Measurements from ENCODE around the gene SNX13.

The SNX13 gene, protein sequence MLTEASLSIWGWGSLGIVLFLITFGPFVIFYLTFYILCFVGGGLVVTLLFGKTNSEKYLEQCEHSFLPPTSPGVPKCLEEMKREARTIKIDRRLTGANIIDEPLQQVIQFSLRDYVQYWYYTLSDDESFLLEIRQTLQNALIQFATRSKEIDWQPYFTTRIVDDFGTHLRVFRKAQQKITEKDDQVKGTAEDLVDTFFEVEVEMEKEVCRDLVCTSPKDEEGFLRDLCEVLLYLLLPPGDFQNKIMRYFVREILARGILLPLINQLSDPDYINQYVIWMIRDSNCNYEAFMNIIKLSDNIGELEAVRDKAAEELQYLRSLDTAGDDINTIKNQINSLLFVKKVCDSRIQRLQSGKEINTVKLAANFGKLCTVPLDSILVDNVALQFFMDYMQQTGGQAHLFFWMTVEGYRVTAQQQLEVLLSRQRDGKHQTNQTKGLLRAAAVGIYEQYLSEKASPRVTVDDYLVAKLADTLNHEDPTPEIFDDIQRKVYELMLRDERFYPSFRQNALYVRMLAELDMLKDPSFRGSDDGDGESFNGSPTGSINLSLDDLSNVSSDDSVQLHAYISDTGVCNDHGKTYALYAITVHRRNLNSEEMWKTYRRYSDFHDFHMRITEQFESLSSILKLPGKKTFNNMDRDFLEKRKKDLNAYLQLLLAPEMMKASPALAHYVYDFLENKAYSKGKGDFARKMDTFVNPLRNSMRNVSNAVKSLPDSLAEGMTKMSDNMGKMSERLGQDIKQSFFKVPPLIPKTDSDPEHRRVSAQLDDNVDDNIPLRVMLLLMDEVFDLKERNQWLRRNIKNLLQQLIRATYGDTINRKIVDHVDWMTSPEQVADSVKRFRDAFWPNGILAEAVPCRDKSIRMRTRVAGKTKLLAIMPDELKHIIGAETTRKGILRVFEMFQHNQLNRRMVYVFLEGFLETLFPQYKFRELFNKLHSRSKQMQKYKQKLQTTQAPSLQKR

DNA sequence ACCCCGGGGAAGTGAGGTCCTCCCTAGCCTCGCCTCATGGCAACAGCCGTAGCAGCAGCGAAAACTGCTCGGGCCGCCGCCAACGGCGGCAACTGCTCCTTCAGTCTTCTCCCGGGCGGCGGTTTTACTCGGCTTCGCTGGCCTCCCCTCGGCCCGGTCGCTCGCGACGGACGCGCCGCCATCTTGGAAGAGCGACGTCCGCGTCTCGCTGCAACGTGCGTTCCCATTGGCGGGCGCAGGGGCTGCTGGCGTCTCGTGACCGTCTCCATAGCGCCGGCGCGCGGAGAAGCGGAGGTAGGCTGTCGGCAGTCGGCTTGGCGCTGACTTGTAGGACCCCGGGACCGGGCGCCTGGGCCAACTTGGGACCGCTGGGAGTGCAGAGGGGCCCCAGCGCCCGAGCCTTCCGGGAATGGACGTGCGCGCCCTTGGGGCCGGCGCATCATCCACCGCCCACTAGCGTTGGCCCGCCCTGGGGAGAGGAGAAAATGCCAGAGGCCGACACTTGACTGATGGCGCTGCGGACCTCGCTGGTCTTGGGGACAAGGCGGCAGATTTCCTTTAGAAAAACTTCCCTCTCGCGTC lies at the start of gene SNX13:
Gene SNX13 (minus strand): TSS at position 193 of the 582 bp plus-strand sequence. CDS start 199 bp downstream, outside the sequence.
- peak; percentile 75 for DNase-seq

DNA sequence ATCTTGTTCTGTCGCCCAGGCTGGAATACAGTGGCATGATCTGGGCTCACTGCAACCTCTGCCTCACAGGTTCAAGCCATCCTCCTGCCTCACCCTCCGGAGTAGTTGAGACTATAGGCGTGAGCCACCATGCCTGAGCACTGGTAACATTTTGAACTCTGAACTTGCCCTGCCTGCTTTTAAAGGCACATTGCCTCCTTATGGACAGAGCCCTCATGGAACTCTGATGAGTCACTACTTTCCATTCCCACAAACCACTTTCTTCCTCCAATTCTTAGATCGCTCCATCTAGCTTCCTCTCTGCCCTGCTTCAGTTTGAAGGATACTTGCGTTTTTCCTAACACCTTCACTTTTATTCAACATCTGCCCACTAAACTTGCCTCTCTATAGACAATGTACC lies 49.3 kb upstream of the SNX13 start:
- DNase-seq, result no peak

DNA sequence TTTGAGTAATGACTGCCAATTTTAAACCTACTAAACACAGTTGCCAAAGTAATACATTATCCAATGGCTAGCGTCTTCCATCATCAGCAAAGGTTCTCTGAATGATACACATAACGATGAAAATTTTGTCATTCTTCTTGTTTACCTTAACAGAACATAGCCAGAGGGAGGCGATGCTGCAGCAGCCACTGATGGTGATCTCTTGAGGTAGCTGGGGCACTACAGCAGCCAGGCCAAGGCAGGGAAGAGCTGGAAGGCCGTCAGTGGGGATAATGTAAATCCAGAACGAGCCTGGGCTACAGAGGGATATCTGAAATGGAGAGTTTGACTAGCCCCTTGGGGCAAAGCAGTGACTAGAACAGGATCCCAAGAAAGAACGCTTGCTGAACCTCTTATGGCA lies 48.6 kb upstream of the SNX13 start:
- DNase-seq, result no peak

DNA sequence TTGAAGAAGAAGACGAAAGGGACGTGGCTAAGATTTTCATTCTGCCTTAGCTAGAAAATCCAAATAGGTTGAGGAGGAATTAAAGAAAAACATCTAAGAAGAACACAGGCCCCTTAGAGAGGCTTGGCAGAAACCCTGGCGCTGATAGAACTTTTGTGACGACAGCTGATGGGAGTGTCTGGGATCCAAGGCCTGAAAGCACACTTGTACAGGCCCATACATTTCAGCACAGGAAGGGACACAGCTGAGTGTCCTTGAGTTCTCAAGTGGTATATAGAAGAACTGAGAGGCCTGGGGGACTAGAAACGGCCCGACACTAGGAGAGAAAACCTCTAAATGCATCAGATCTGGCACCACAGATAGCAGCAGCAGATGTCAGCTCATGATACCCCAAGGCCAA lies 47.8 kb upstream of the SNX13 start:
- no peak for DNase-seq

DNA sequence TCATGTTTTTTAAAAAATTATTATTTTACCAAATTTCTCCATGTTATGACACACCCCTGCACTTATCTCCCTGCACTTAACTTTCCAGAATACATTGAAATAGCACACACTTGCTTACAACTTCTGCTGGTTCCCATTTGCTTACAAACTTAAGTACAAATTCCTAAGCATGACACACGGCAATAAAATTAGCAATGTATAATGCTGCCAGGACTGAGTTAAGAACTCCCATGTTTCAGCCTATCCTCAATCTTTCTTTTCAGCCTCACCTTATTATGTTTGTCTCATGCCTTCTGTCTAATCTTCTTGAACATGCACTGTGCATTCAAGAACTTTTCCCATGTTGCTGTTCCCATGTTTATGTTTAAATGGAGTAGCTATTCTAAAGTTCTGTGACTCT lies 46.6 kb upstream of the SNX13 start:
- no peak for DNase-seq

DNA sequence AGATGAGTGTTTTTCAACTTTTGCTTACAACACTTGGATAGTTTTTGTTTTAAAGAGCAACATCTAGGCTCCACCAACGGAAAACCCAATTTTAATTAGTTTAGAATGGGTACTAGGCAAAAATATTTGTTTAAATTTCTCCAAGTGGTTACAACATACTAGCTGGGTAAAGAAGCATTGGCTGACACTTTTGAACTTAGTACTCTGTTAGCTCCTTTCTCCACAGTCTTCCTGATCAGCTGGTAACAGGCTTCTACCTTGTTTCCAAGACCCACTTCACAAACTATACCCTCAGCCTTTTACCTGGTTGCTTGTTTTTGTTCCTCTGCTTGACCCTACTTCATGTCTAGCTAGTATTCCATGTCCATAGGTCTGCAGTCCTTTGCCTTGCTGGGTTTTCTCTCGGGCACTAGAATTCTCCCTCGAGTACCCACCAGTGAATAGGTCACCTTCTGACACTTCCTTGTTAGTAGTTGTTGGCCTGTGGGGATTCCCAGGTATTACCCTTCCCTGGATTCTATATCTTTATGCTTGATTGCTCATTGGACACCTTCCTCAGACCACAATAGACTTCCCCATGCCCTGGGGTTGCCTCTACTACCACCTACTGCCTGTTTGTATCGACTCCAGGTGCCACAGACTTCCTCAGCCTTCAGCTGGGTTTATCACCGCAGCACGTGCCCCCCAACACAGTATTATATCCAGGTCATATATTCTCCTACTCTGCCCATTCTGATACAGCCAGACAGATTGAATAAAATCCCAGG lies 45.4 kb upstream of the SNX13 start:
- no peak for DNase-seq

DNA sequence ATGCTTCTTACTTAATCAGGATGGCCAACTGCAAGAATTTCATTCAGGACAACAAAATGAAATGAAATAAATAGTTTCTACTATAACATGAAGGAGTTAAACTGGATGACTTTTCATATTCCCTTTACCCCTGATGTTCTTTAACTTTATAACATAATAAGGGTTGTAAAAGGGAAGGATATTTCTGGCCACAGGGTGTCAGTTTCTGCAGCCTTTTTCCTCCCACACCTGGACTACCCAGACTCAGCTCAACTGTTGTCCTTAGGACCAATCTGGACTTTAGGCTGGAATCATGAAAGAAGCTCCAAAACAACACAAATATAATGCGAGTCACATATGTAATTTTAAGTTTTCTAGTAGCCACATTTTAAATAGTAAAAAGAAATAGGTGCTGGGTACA lies 44.0 kb upstream of the SNX13 start:
- DNase-seq, result no peak

DNA sequence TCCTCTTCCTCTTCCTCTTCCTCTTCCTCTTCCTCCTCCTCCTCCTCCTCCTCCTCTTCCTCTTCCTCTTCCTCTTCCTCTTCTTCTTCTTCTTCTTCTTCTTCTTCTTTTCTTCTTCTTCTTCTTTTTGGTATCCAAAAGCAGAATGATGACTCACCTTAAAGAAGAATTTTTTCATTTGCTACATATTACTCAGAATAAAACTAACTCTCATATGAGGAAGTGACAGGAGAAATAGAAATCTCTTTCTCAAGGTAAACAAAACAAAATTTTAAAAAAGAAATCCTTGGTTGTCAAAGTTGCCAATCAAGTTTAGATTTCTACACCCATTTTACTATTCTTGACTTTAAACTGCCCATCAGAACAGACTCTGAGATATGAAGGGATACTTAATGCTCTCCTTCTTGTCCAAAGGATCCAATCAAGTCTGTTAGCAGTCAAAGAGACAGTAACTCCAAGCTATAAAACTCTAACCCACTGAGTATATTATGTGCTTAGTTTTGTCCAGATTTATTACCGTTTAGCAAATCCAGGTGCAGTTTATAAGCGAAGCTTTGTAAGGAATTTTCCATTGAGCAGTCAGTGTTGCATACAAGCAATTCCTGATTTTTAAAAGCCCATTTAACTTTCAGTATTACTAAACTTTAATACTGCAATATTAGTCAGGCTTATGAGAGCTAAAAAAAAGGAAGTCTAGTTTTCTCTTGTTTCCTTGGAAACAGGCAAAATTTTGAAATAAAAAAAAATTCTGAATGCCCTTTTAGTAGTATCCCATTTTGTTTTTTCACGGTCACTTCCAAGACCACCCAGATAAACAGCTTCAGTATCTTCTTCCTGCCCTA lies 43.1 kb upstream of the SNX13 start:
- no peak for DNase-seq

DNA sequence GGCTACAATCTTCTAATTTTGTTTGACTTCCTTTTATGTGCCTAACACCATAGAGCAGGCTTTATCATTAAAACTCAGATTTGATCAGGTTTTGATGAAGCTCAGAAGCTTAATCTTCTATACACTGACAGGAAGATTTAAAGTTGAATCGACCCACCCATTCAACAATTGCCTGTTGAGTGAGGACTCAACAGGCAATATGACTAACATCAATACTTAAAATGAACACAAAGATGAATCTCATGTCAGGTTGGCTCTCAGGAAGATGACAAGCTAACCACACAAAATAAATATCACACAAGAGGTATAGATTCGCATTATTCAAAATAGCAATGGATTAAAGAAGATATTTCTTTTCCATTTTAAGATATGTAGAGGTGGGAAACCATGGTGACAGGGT lies 36.7 kb upstream of the SNX13 start:
- DNase-seq, result no peak

DNA sequence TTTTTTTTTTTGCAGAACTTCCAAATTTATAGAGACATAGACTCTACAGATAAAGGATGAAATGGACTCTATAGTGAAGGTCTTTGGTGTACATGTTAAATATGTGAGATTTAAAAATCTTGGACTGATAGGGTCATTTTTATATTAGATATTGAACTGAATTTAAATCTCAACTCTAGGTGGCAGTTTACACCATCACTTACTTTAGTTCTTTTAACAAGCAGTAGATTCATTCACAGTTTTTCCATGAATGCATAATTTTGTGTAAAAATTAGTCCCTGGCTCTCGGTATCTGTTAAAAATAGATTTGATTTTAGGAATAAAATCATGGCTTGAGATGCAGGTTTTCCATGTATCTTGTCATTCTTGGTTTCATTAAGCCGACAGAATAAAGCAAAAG lies 31.1 kb upstream of the SNX13 start:
- DNase-seq, result no peak

DNA sequence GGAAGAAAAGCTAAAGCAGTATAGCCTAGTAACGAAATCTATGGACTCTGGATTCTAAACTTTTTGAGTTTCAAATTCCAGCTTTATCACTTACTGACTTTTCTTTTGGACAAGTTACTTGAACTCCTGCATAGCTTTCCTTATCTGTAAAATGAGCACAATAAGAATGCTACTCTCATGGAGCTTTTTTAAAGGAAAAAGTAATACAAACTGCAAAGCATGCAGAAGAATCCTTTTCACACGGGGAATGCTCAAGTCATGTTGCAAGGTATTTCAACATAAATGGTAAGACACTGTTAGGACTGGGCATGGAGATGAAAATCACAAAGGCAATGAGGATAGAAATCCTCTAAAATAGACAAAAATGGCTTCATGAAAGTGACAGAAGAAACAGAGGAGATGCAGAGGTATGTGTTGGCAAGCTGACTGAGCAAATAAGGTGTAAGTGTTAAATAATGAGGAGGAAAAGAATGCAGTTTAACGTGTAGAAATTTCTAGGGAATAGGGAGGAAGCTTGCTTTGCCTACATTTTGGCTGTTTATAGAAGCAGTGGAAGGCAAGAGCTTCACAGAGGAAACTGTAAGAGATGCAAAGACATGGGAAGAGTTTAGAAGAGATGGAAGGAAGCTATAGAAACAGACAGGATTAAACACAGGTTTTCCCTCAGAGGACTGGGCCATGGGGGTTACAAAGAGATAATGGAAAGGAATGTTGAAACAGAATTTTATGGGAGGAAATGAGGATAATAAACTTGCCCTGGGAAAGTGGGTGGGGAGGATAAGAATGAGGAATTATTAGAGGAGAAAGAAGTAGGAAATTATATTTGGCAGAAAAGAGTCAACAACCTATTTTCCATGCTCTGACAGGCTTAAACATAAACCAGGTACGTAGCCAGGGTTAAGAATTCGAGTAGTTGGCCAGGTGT lies 28.8 kb upstream of the SNX13 start:
- DNase-seq, result no peak

DNA sequence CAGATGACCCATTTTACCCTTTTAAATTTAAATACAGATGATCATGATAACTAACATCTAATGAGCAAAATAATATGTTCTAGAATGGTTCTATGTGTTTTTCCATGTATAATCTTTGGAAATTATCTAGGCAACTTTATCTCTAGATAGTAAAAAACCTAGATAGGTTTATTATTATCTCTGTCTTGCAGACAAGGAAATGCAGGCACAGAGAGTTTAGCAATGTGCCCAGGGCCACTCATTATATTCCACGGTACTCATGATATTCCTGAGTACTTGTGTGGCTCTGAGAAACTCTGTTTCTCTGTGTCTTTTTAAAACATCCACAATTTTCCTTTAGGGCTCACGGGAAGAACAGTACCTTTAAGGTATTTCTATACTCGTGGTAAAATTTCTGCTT lies 26.4 kb upstream of the SNX13 start:
- no peak for DNase-seq

DNA sequence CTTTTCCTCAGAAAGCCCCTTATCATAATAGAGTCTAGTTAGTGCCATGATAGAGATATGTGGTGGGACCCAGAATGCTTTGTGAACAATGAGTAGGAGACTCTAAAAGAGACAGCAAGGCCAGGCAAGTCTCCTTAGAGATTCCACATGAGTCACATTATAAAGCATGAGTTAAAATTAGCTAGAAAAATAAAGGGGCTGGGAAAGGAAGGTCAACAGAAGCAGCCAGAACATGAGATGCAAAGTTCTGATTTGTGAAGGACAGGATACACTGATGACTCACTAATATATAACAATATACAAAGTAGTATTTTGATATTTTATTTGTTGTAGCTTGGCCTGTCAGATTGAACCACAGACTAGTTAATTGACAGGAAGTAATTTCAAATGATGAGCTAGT lies 25.3 kb upstream of the SNX13 start:
- DNase-seq, result no peak

DNA sequence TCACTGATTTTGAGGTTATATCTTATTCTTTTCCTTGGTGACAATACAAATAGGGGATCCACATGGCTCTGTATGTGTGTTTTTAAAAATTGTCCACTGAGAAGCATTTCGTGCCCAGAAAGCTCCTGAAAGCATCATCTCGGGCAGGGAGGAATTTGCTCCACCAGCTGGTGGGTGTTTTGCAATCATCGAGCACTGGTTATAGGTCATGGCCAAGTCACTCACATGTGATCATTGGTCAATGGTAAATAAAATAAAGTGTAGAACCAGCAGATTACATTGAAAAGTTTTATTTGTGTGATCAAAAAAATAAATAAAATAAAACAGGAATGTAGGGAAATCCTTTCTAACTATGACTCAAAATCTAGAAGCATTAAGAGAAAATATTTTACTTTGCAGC lies 23.0 kb upstream of the SNX13 start:
- DNase-seq, result no peak

DNA sequence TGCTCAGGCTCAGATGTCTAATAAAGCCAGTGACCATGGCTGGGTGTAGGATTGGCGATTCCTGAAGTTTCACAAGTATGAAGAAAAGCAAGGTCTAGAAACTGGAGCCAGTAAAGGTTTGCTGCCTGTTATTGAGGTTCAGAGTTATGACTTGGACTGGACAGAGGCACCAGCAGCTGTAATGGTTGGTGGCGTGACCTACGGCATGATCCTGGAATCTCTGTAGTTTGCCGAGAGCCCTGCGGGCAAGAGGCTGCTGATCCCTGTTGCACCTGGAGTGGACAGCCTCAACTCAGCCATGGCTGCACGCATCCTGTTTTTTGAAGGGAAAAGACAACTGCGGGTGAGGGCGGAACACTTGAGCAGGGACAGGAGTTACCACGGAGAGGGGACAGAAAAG lies 22.4 kb upstream of the SNX13 start:
- DNase-seq, result no peak

DNA sequence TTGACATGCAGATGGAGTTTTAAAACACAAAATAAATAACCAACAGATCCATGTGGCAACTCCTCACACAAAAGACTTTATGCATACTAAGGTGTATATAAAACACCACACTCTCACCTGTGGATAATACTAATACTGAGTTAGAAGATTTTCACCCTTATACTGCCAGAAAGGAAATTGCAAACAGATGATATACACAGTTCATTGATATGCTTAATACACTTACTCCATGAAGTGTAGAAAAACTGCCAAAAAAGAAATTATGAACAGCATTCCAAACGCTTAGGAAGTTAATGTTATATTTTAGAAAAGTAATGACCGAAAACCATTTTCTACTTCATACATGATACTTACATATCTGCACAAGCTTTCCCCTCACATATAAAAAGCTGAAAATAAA lies 17.6 kb upstream of the SNX13 start:
- DNase-seq, result no peak

DNA sequence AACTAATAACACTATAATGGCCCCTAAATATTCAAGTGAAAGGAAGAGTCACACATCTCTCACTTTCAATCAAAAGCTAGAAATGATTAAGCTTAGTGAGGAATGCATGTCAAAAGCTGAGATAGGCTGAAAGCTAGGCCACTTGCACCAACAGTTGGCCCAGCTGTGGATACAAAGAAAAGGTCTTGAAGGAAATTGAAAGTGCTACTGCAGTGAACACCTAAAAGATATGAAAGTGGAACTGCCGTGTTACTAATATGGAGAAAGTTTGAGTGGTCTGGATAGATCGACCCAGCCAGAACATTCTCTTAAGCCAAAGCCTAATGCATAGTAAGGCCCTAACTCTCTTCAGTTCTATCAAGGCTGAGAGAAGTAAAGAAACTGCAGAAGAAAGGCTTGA lies 12.1 kb upstream of the SNX13 start:
- no peak for DNase-seq

DNA sequence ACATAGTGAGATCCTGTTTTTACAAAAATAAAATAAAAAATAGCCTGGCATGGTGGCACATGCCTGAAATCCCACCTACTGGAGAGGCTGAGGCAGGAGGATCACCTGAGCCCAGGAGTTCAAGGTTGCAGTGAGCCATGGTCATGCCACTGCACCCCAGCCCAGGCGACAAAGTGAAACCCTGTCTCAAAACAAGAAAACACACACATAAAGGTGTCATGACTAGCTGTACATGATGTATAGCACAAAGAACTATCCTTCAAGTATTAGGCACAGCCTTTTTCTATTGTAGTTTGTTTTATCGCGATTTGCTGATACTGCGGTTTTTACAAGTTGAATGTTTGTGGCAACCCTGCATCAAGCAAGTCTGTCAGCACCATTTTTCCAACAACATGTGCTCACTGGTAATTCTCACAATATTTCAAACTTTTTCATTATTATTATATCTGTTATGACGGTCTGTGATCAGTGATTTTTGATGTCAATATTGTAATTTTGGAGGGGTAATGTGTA lies 11.5 kb upstream of the SNX13 start:
- no peak for DNase-seq

DNA sequence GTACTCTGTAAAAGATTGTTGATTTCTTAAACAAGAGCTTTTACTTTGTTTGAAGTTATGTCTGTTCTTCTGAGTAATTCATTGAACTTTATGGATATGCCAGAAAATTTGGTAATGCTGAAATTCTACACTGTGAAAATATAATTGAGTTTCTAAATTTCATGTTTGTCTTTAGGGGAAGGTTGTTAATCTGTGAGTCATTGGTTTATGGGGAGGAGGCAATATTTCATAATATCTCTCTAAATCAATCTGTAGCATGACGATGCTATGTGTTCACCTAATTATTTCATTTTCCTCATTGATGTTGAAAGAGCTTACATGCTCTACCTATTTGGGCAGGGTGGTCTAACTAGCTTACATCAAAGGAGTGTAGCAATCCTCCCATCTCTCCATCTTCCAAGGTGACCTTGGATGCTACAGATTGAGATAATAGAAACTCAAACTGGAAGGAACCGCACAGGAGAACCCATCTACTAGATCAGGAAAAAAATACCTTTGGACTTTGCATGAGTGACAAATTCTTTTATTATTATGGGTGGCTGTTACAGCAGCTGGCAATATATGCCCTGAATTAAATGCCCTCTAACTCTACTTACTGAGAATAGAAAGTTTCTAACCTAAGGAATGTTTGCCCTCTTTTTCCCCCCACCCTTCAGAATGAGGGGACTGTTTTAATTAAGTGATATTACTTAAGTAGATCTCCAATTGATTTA lies 8.4 kb upstream of the SNX13 start:
- no peak for DNase-seq

DNA sequence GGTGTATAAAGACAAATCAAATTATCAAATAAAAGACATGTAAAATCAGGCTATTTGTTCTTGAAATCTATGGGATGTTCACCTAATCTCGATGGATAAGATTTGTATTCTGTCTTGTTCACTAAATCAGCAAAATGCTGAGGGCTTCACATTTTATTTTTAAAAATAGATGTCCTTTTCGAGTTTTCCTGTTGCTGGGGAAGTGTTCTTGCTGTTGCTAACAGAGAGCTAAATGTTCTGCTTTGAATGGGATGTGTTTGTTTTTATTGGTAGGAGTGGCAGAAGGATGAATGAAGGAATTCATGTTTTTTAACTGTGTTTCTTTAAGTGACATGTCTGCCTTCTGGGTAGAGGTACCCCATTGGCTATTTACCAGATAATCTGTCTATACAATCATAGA lies 7.3 kb upstream of the SNX13 start:
- no peak for DNase-seq

All from NCI-H526 treated with DMSO at 0.1 percent for 48 hours (cell line).